GM23338 (cell line): ENCODE measurements around the gene FRZB. TPM values are rescaled to one million over a fixed set of nuclear protein-coding genes. Genes with fewer than 3 reads are reported as not detected.

ENCODE experiments used
- ATAC-seq: fragments of 200-7000 bp; cut with Tn5 transposase; 3 replicates; pipeline ENCODE4 v1.9.1; 2020
- DNase-seq: peaks from one replicate; pipeline ENCODE4 v3.0.0-alpha.2; 2015; ENCODE audit warnings: low spot score
- H2AFZ ChIP-seq: fragments of 200-600 bp; sonication (generic); 2 replicates; pipeline ENCODE4 v1.8.0; 2016; ENCODE audit warnings: antibody characterized with exemption, mild to moderate bottlenecking, moderate library complexity
- H3F3A ChIP-seq: fragments of 200-600 bp; sonication (generic); replicated peaks from 2 replicates; pipeline ENCODE4 v1.8.0; 2017; ENCODE audit warnings: antibody characterized with exemption, mixed run types, low read depth
- H3K27ac ChIP-seq: fragments of 200-600 bp; sonication (generic); 2 replicates; pipeline ENCODE4 v1.6.1; 2016; ENCODE audit warnings: low read depth
- H3K27me3 ChIP-seq: fragments of 200-600 bp; sonication (generic); 2 replicates; pipeline ENCODE4 v1.8.0; 2016; ENCODE audit warnings: mild to moderate bottlenecking, mixed run types, moderate library complexity; ENCODE audit not compliant: insufficient read depth
- H3K36me3 ChIP-seq: fragments of 200-600 bp; sonication (generic); 2 replicates; pipeline ENCODE4 v1.8.0; 2016; ENCODE audit warnings: mild to moderate bottlenecking; ENCODE audit not compliant: insufficient read depth
- H3K4me1 ChIP-seq: fragments of 200-600 bp; sonication (generic); 2 replicates; pipeline ENCODE4 v1.8.0; 2016; ENCODE audit warnings: mild to moderate bottlenecking, moderate library complexity; ENCODE audit not compliant: insufficient read depth
- H3K4me2 ChIP-seq: fragments of 200-600 bp; sonication (generic); 2 replicates; pipeline ENCODE4 v1.7.1; 2017; ENCODE audit warnings: mixed run types
- H3K4me3 ChIP-seq: fragments of 200-600 bp; sonication (generic); 2 replicates; pipeline ENCODE4 v1.6.1; 2016; ENCODE audit warnings: mixed run types
- H3K79me2 ChIP-seq: fragments of 200-600 bp; sonication (generic); replicated peaks from 2 replicates; pipeline ENCODE4 v1.8.0; 2017; ENCODE audit warnings: mild to moderate bottlenecking; ENCODE audit not compliant: insufficient read depth
- H3K9me2 ChIP-seq: fragments of 200-600 bp; sonication (generic); 2 replicates; pipeline ENCODE4 v1.8.0; 2017; ENCODE audit not compliant: insufficient read depth
- H4K20me1 ChIP-seq: fragments of 200-600 bp; sonication (generic); replicated peaks from 2 replicates; pipeline ENCODE4 v1.8.0; 2017; ENCODE audit warnings: mild to moderate bottlenecking; ENCODE audit not compliant: insufficient read depth
- H3K27ac Mint-ChIP-seq: 2 replicates; pipeline ENCODE4 v1.8.0; 2020; ENCODE audit warnings: inconsistent platforms, mild to moderate bottlenecking, moderate library complexity, mixed read lengths
- H3K27me3 Mint-ChIP-seq: 3 replicates; pipeline ENCODE4 v1.8.0; 2022; ENCODE audit warnings: low read depth, mild to moderate bottlenecking, moderate library complexity, mixed read lengths, inconsistent platforms; ENCODE audit not compliant: insufficient read depth, poor library complexity
- H3K36me3 Mint-ChIP-seq: 3 replicates; pipeline ENCODE4 v1.8.0; 2021; ENCODE audit warnings: low read depth, mild to moderate bottlenecking, inconsistent platforms, moderate library complexity, mixed read lengths
- H3K4me1 Mint-ChIP-seq: 3 replicates; pipeline ENCODE4 v1.8.0; 2020; ENCODE audit warnings: mild to moderate bottlenecking, inconsistent platforms, mixed read lengths
- H3K4me3 Mint-ChIP-seq: 3 replicates; pipeline ENCODE4 v1.8.0; 2021; ENCODE audit warnings: moderate library complexity, mild to moderate bottlenecking, inconsistent platforms, mixed read lengths
- H3K9me3 Mint-ChIP-seq: 3 replicates; pipeline ENCODE4 v1.8.0; 2020; ENCODE audit warnings: moderate library complexity, mild to moderate bottlenecking, inconsistent platforms, mixed read lengths
- CREB1 ChIP-seq: fragments of 250-450 bp; sonication (Bioruptor Pico); IDR thresholded peaks from 2 replicates; pipeline ENCODE4 v1.5.0; 2020; ENCODE audit warnings: low read depth, mild to moderate bottlenecking, moderate library complexity
- CTCF ChIP-seq, 2 experiments: fragments of 200-600 bp in 1 of 2; sonication (generic) in 1 of 2; conservative IDR thresholded peaks; 2 replicates each; pipeline versions ENCODE4 v1.5.1 to v1.6.1; 2016 to 2017; ENCODE audit warnings: antibody characterized with exemption in 2 of 2, low read depth in 2 of 2, mild to moderate bottlenecking in 2 of 2, moderate library complexity in 1 of 2
- ETS1 ChIP-seq: IDR thresholded peaks from 2 replicates; pipeline ENCODE4 v1.6.1; 2016; ENCODE audit warnings: antibody characterized with exemption
- EZH2 ChIP-seq: fragments of 200-600 bp; sonication (generic); IDR thresholded peaks from one replicate; pipeline ENCODE4 v1.8.0; 2017; ENCODE audit warnings: antibody characterized with exemption, mild to moderate bottlenecking, low read depth; ENCODE audit not compliant: unreplicated experiment
- EZH2phosphoT487 ChIP-seq: fragments of 200-600 bp; sonication (generic); IDR thresholded peaks from one replicate; pipeline ENCODE4 v1.8.1; 2018; ENCODE audit warnings: antibody characterized with exemption; ENCODE audit not compliant: unreplicated experiment
- JUNB ChIP-seq: IDR thresholded peaks from one replicate; pipeline ENCODE4 v1.6.1; 2016; ENCODE audit warnings: antibody characterized with exemption; ENCODE audit not compliant: unreplicated experiment
- NANOG ChIP-seq: IDR thresholded peaks from 2 replicates; pipeline ENCODE4 v1.6.1; 2016; ENCODE audit warnings: antibody characterized with exemption, borderline replicate concordance
- POLR2AphosphoS5 ChIP-seq: IDR thresholded peaks from 2 replicates; pipeline ENCODE4 v1.6.1; 2016; ENCODE audit warnings: antibody characterized with exemption, low read depth
- REST ChIP-seq: IDR thresholded peaks from one replicate; pipeline ENCODE4 v1.6.1; 2018; ENCODE audit warnings: antibody characterized with exemption; ENCODE audit not compliant: unreplicated experiment
- STAT1 ChIP-seq: IDR thresholded peaks from one replicate; pipeline ENCODE4 v1.6.1; 2016; ENCODE audit warnings: antibody characterized with exemption; ENCODE audit not compliant: unreplicated experiment
- ZNF114 ChIP-seq: fragments of 250-450 bp; sonication (Bioruptor Pico); IDR thresholded peaks from 2 replicates; pipeline ENCODE4 v1.5.0; 2020; ENCODE audit warnings: mild to moderate bottlenecking, moderate library complexity
- ZNF331 ChIP-seq: fragments of 250-450 bp; sonication (Bioruptor Pico); IDR thresholded peaks from 2 replicates; pipeline ENCODE4 v1.5.0; 2020; ENCODE audit warnings: low read depth, mild to moderate bottlenecking, moderate library complexity
- ZNF462 ChIP-seq: fragments of 250-450 bp; sonication (Bioruptor Pico); IDR thresholded peaks from 2 replicates; pipeline ENCODE4 v1.5.0; 2020; ENCODE audit warnings: mild to moderate bottlenecking, moderate library complexity
- polyA plus RNA-seq: library from polyadenylated mRNA; unstranded; fragments of >200 nt; fragmentation: Nextera tagmentation; extraction: Ambion mirVana; gene quantifications from 2 replicates; pipeline ENCODE4 v1.2.1, GENCODE V29; 2016
- total RNA-seq: library from RNA; depleted of rRNA; stranded (reverse); fragments of >200 nt; shearing (Covaris generic); gene quantifications from 2 replicates; pipeline ENCODE4 v1.2.3, GENCODE V29; 2014

Gene FRZB
- total and polyA plus RNA-seq, 2 experiments from 2014 or later, result 0.52 to 1.2 TPM

- H3K4me3 Mint-ChIP-seq, result no peak overlapping the region
- H3K27me3 Mint-ChIP-seq, result no peaks in the 10 kb centered on the region
- no peak for ATAC-seq
- H3K4me3 ChIP-seq, result no peak overlapping the region
- H3K27ac Mint-ChIP-seq, result no peak overlapping the region
- H4K20me1 ChIP-seq, result no peaks in the 10 kb centered on the region
- H3K9me3 Mint-ChIP-seq, result no peaks in the 10 kb centered on the region
- H3K9me2 ChIP-seq, result no peaks in the 10 kb centered on the region
- no peaks in the 10 kb centered on the region for H3K4me1 ChIP-seq
- H3K4me2 ChIP-seq, result no peak overlapping the region
- no peak overlapping the region for H3K27ac ChIP-seq
- H3K4me1 Mint-ChIP-seq, result peaks cover 4% of the 10 kb centered on the region; the same call in 2 of the 3 replicates
- no peak for DNase-seq
- H2AFZ ChIP-seq, result no peak overlapping the region
- TF ChIP-seq NANOG, result no peak
- TF ChIP-seq ZNF331 (CRISPR knock-in tag), result no peak
- no peak for TF ChIP-seq ETS1
- TF ChIP-seq JUNB, result no peak
- TF ChIP-seq EZH2phosphoT487, result no peak
- TF ChIP-seq STAT1, result no peak
- no peak for TF ChIP-seq ZNF114 (CRISPR knock-in tag)
- no peak for TF ChIP-seq ZNF462 (CRISPR knock-in tag)
- TF ChIP-seq EZH2, result no peak
- no peak for TF ChIP-seq CTCF (conservative IDR thresholded peaks at IDR 0.05; ENCODE audit: low read depth in 2 of 2)
- TF ChIP-seq REST, result no peak
- TF ChIP-seq CREB1, result no peak
- TF ChIP-seq POLR2AphosphoS5, result no peak
- H3K27me3 ChIP-seq, result no peaks in the 10 kb centered on the region
- no peaks in the 10 kb centered on the region for H3K79me2 ChIP-seq
- no peaks in the 10 kb centered on the region for H3F3A ChIP-seq
- no peaks in the 10 kb centered on the region for H3K36me3 Mint-ChIP-seq
- no peaks in the 10 kb centered on the region for H3K36me3 ChIP-seq
Observed at GRCh38 chr2:182852801-182853200, 13.6 kb downstream of the FRZB start.
